D721Med (cell line): ENCODE data around the gene DNAAF2.
"Not testable (repeated sequence)": the region's sequence is repeated elsewhere in the genome, so short reads cannot be mapped to it uniquely, and the experiment has no call there.

Experiments
- DNase-seq: peaks from one replicate; pipeline ENCODE4 v3.0.0; 2011; ENCODE audit warnings: low spot score; ENCODE audit not compliant: insufficient read length
- FAIRE-seq: peaks from 2 replicates; lab custom pipeline; 2011; peaks lifted over from hg19 to GRCh38; lab: Jason Lieb, UNC
- CTCF ChIP-seq: IDR thresholded peaks from 2 replicates; pipeline ENCODE4 v1.5.1; 2012; ENCODE audit warnings: mild to moderate bottlenecking, control low read depth; ENCODE audit not compliant: insufficient read depth; ENCODE audit errors: missing control alignments

Gene DNAAF2

GRCh38 chr14:49620182-49621113, 14.6 kb downstream of the DNAAF2 start, which contains the start of the genes MGAT2 and RPL36AL:
MGAT2 (plus strand) TSS chr14:49620799; CDS start chr14:49621269, 470 bp downstream.
RPL36AL (minus strand) TSS chr14:49620626; CDS start chr14:49619104, 1,522 bp downstream.
- FAIRE-seq (no peak), DNase-seq (peak; percentile 86)
- TF ChIP-seq CTCF = no peak

DNA sequence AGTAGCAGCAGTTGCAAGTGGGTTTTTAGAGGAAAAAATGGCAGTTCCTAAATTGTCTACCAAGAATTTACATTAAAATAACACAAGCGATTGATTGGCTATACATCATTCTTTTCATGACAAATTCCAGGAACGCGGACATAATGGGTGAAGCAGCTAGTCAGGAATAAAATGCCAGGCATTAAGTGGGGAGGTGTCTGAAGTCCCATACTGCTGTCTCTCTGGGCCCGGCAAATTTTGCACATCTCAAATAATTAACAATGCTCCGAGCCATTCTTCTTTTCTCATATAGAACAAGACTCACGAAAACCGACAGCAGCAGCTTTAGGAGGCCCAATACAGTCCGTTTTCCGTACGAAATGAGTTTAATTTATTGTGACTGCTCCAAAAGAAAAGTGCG, 15.3 kb downstream of the DNAAF2 start:
- FAIRE-seq (no peak), DNase-seq (no peak)
- no peak for TF ChIP-seq CTCF

- DNase-seq, FAIRE-seq: not testable (repeated sequence)
Measured at GRCh38 chr14:49619273-49619672, 15.8 kb downstream of the DNAAF2 start.

DNA sequence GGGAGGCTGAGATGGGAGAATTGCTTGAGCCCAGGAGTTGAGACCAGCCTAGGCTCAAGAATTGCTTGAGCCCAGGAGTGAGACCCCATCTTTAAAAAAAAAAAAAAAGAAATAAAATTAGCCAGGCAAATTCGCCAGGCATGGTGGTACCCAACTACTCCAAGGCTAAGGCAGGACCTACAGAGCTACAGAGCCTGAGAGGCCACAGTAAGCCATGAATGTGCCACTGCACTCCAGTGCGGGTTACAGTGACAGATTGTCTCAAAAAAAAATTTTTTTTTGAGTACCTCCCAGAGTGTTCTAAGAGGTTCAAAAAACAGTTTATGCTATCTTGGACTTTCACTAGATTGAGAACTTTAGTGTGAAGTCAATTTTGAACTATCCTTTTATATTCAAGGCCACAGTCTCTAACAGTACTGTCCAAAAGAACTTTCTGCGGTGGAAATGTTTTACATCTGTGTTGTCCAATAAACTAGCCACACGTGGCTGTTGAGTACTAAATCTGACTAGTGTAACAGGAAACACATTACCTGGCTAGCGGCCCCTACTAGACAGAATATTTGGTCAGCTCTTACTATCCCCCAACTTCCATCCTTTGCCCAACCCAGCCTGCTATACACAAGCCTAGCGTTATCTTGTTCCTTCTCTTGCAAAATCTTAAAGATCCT, 17.1 kb downstream of the DNAAF2 start:
- FAIRE-seq (no peak), DNase-seq (no peak)
- no peak for TF ChIP-seq CTCF

DNA sequence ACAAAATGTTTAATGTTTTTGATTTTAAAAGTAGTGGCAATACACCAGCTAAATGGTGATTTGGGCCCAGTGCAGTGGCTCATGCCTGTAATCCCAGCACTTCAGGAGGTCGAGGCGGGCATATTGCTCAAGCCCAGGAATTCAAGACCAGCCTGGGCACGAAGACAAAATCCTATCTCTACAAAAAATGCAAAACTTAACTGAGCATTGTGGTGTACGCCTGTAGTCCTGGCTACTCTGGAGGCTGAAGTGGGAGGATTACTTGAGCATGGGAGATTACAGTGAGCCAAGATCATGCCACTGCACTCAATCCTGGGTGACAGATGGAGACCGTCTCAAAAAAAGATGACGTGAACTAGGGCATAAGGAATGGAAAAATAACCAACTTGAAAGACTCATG, 19.3 kb downstream of the DNAAF2 start:
- TF ChIP-seq CTCF = no peak
- no peak for FAIRE-seq
- no peak for DNase-seq

GRCh38 chr14:49614196-49614595, 20.8 kb downstream of the DNAAF2 start:
- no peak for FAIRE-seq
- no peak for DNase-seq
- no peak for TF ChIP-seq CTCF

DNA sequence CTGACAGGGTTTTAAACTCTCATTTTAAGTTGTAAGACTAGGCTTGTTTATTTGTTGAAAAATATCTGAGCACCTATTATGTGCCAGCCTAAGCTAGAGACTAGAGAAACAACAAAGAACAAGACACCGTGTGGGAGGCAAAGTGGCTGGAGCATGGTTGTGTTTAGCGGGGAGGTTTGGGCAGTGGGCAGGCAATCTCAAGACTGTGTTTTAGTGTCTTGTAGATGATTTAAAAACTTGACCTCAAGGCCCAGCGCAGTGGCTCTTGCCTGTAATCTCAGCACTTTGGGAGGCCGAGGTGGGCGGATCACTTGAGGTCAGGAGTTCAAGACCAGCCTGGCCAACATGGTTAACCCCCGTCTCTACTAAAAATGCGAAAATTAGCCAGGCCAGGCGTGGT, 22.4 kb downstream of the DNAAF2 start:
- FAIRE-seq (no peak), DNase-seq (no peak)
- TF ChIP-seq CTCF = no peak
